Spleen (tissue), 7 donors: Measurements from ENCODE around the gene GPR137.

Experiments used
- CTCF ChIP-seq, 11 experiments: fragments of 200-600 bp in 7 of 11; fragments of 450-650 bp in 4 of 11; sonication (generic) in 4 of 11; IDR thresholded peaks in 8 of 11; conservative IDR thresholded peaks in 3 of 11; 1 replicate in 7 of 11; 2 replicates in 4 of 11; pipeline versions ENCODE4 v1.4.0 to v1.8.0; 2016 to 2021; ENCODE audit warnings: antibody characterized with exemption in 11 of 11, inconsistent platforms in 4 of 11, mild to moderate bottlenecking in 1 of 11
- POLR2A ChIP-seq, 3 donors: fragments of 450-650 bp; IDR thresholded peaks; one replicate each; pipeline ENCODE4 v1.5.1; 2017; ENCODE audit warnings: antibody characterized with exemption in 3 of 3, mild to moderate bottlenecking in 1 of 3
- donor health status: DM: no; HTN: no; CAD: no; lungs with moderate emphysema.
- donor health status: DM: no; HTN: no; CAD: no.
- donor health status: DM: no; HTN: no; CAD: no.

GRCh38 chr11:64244107-64244506 lies 41.5 kb upstream of the GPR137 start:
- TF ChIP-seq POLR2A (IDR thresholded peaks at IDR 0.05) (no peak), CTCF (IDR thresholded peaks at IDR 0.05 in 8 of 11, conservative IDR thresholded peaks at IDR 0.05 in 3 of 11) (no peak)
